HepG2 (cell line): ENCODE data around the gene TMEM107. TPM values are rescaled to one million over a fixed set of nuclear protein-coding genes. Genes with fewer than 3 reads are reported as not detected.

Experiments used
- AGO2 ChIP-seq: fragments of 200-400 bp; formaldehyde crosslinking; optimal IDR thresholded peaks from 2 replicates; pipeline ENCODE3; 2017; ENCODE audit warnings: mild to moderate bottlenecking, low read depth, low read length, moderate library complexity
- CEBPB ChIP-seq: IDR thresholded peaks from 2 replicates; pipeline ENCODE4 v1.6.1; 2011; ENCODE audit warnings: low read depth, low read length, improper control_type of control experiment, borderline replicate concordance
- HOXA9 ChIP-seq: sonication (generic); formaldehyde crosslinking; IDR thresholded peaks from 2 replicates; pipeline ENCODE4 v1.8.1; 2022; ENCODE audit warnings: missing genetic modification reagents, mild to moderate bottlenecking, moderate library complexity, borderline replicate concordance
- MAFF ChIP-seq: IDR thresholded peaks from 2 replicates; pipeline ENCODE4 v1.6.1; 2011; ENCODE audit warnings: low read depth, low read length, improper control_type of control experiment
- RXRB ChIP-seq: IDR thresholded peaks from 2 replicates; pipeline ENCODE4 v1.6.1; 2016; ENCODE audit warnings: borderline replicate concordance, missing genetic modification reagents, missing compliant biosample characterization
- U2AF1 ChIP-seq: fragments of 200-400 bp; formaldehyde crosslinking; optimal IDR thresholded peaks from 2 replicates; pipeline ENCODE3; 2017; ENCODE audit warnings: mild to moderate bottlenecking, low read depth, low read length
- ZFP82 ChIP-seq: sonication (generic); formaldehyde crosslinking; IDR thresholded peaks from 2 replicates; pipeline ENCODE4 v1.5.1; 2020; ENCODE audit warnings: mild to moderate bottlenecking, missing genetic modification reagents, borderline replicate concordance
- ZFP90 ChIP-seq: sonication (generic); formaldehyde crosslinking; IDR thresholded peaks from 2 replicates; pipeline ENCODE4 v1.8.0; 2022; ENCODE audit warnings: missing genetic modification reagents, mild to moderate bottlenecking, inconsistent platforms, borderline replicate concordance
- ZNF264 ChIP-seq: sonication (generic); formaldehyde crosslinking; IDR thresholded peaks from 2 replicates; pipeline ENCODE4 v1.4.0; 2020; ENCODE audit warnings: missing genetic modification reagents
- ZNF354B ChIP-seq: sonication (generic); formaldehyde crosslinking; IDR thresholded peaks from 2 replicates; pipeline ENCODE4 v1.8.0; 2022; ENCODE audit warnings: mild to moderate bottlenecking, missing genetic modification reagents
- ZNF430 ChIP-seq: sonication (generic); formaldehyde crosslinking; IDR thresholded peaks from 2 replicates; pipeline ENCODE4 v1.9.0; 2021; ENCODE audit warnings: mild to moderate bottlenecking, missing genetic modification reagents
- ZNF44 ChIP-seq: sonication (generic); formaldehyde crosslinking; IDR thresholded peaks from 2 replicates; pipeline ENCODE4 v1.5.1; 2020; ENCODE audit warnings: mild to moderate bottlenecking, missing genetic modification reagents
- ZNF451 ChIP-seq: sonication (generic); formaldehyde crosslinking; IDR thresholded peaks from 2 replicates; pipeline ENCODE4 v1.5.0; 2020; ENCODE audit warnings: mild to moderate bottlenecking, missing genetic modification reagents
- ZNF7 ChIP-seq: IDR thresholded peaks from 2 replicates; pipeline ENCODE4 v1.6.1; 2016; ENCODE audit warnings: missing biosample characterization, missing genetic modification reagents
- ZSCAN21 ChIP-seq: sonication (generic); formaldehyde crosslinking; IDR thresholded peaks from 2 replicates; pipeline ENCODE4 v1.8.0; 2022; ENCODE audit warnings: mild to moderate bottlenecking, missing genetic modification reagents, moderate library complexity, borderline replicate concordance
- polyA plus RNA-seq, 8 experiments: library from polyadenylated mRNA; depleted of rRNA in 3 of 8; stranded (reverse) in 7 of 8; unstranded in 1 of 8; fragments of >200 nt; fragmentation: Illumina TruSeq in 4 of 8; extraction: Trizol in 4 of 8; gene quantifications; 2 replicates each; pipeline versions ENCODE4 v1.2.1 to v1.2.3, GENCODE V29; 2011 to 2016; ENCODE audit warnings: low read depth in 4 of 8, missing spikeins in 1 of 8, mixed read lengths in 1 of 8; ENCODE audit not compliant: insufficient read depth in 1 of 8
- total RNA-seq, 5 experiments: library from RNA; depleted of rRNA; stranded (reverse); fragments of >200 nt; fragmentation: Illumina TruSeq; extraction: Trizol; gene quantifications; 2 replicates each; pipeline ENCODE4 v1.2.3, GENCODE V29; 2016; ENCODE audit warnings: low read depth in 1 of 5
- TF ChIP-seq, protein P1 (sequence below): sonication (generic); formaldehyde crosslinking; IDR thresholded peaks from 2 replicates; pipeline ENCODE4 v1.8.1; 2023; ENCODE audit warnings: mild to moderate bottlenecking, missing genetic modification reagents
- TF ChIP-seq, protein P2 (sequence below): IDR thresholded peaks from 2 replicates; pipeline ENCODE4 v1.6.1; 2016; ENCODE audit warnings: missing compliant biosample characterization, missing genetic modification reagents, borderline replicate concordance
- TF ChIP-seq, protein P3 (sequence below): sonication (generic); formaldehyde crosslinking; IDR thresholded peaks from 2 replicates; pipeline ENCODE4 v1.4.0; 2020; ENCODE audit warnings: missing genetic modification reagents
- TF ChIP-seq, protein P4 (sequence below), 2 experiments: sonication (generic) in 1 of 2; formaldehyde crosslinking in 1 of 2; IDR thresholded peaks; 2 replicates each; pipeline versions ENCODE4 v1.4.0 to v1.6.1; 2016 to 2020; ENCODE audit warnings: borderline replicate concordance in 1 of 2, low read depth in 1 of 2, mild to moderate bottlenecking in 1 of 2, missing genetic modification reagents in 1 of 2

TMEM107 gene
- total and polyA plus RNA-seq, 2 of the 13 experiments (the other 11 are each of a cell fraction or from before 2014, with no cell fraction given): 7.2 to 15.3 TPM

DNA sequence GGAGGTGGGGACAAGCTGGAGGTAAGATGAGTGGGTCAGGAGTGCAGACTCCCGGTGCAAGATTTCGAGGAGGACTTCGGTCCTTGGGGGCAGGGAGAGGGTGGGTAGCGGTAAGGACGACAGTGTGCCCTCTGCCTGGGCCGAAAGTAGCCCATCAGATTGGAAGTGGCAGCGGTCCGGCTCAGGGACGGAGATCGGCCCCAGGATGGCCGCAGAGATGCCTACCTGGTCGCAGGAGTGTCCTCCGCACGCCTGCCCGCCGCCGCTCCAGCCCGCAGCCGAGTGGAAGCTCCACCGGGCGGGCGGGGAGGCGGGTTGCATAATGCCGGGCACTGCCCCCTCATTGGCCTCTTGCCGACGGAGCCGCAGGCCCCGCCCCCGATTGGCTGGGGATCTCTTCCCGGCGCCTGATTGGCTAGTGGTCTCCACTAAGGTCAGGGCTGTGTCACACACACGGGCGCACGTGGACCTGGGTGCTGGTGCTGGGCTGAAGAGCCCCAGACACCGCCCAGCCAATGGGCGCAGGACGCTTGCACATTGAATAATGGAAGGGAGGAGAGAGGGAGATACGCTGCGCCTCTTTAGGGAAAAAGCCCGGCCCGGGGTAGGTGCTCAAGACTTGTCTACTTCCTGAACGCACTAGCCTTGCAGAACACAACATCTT lies 23.9 kb downstream of the TMEM107 start, which contains the start of gene PER1 (continued):
- TF ChIP-seq, protein P1, sequence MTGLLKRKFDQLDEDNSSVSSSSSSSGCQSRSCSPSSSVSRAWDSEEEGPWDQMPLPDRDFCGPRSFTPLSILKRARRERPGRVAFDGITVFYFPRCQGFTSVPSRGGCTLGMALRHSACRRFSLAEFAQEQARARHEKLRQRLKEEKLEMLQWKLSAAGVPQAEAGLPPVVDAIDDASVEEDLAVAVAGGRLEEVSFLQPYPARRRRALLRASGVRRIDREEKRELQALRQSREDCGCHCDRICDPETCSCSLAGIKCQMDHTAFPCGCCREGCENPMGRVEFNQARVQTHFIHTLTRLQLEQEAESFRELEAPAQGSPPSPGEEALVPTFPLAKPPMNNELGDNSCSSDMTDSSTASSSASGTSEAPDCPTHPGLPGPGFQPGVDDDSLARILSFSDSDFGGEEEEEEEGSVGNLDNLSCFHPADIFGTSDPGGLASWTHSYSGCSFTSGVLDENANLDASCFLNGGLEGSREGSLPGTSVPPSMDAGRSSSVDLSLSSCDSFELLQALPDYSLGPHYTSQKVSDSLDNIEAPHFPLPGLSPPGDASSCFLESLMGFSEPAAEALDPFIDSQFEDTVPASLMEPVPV: no peak
- TF ChIP-seq ZNF430 (peak; percentile 72; the same call in 1 of the 2 replicates), CEBPB (peak; percentile 87), ZFP90 (CRISPR knock-in tag) (no peak), ZFP82 (CRISPR knock-in tag) (no peak), HOXA9 (no peak), ZSCAN21 (peak; percentile 57; the same call in 1 of the 2 replicates), ZNF44 (no peak), ZNF264 (CRISPR knock-in tag) (0 out of 2 replicates have a peak, but pooled peaks have one; percentile 37), U2AF1 (no peak), AGO2 (peak; percentile 7), MAFF (no peak), ZNF354B (CRISPR knock-in tag) (no peak), ZNF7 (CRISPR knock-in tag) (0 out of 2 replicates have a peak, but pooled peaks have one; percentile 20), RXRB (CRISPR knock-in tag) (peak; percentile 23; the same call in 1 of the 2 replicates), ZNF451 (CRISPR knock-in tag) (0 out of 2 replicates have a peak, but pooled peaks have one; percentile 37)
- TF ChIP-seq, protein P2, sequence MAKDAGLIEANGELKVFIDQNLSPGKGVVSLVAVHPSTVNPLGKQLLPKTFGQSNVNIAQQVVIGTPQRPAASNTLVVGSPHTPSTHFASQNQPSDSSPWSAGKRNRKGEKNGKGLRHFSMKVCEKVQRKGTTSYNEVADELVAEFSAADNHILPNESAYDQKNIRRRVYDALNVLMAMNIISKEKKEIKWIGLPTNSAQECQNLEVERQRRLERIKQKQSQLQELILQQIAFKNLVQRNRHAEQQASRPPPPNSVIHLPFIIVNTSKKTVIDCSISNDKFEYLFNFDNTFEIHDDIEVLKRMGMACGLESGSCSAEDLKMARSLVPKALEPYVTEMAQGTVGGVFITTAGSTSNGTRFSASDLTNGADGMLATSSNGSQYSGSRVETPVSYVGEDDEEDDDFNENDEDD: peak; percentile 43; the same call in 1 of the 2 replicates
- TF ChIP-seq, protein P3, sequence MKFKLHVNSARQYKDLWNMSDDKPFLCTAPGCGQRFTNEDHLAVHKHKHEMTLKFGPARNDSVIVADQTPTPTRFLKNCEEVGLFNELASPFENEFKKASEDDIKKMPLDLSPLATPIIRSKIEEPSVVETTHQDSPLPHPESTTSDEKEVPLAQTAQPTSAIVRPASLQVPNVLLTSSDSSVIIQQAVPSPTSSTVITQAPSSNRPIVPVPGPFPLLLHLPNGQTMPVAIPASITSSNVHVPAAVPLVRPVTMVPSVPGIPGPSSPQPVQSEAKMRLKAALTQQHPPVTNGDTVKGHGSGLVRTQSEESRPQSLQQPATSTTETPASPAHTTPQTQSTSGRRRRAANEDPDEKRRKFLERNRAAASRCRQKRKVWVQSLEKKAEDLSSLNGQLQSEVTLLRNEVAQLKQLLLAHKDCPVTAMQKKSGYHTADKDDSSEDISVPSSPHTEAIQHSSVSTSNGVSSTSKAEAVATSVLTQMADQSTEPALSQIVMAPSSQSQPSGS: peak; percentile 53; the same call in 1 of the 2 replicates
- TF ChIP-seq, protein P4, sequence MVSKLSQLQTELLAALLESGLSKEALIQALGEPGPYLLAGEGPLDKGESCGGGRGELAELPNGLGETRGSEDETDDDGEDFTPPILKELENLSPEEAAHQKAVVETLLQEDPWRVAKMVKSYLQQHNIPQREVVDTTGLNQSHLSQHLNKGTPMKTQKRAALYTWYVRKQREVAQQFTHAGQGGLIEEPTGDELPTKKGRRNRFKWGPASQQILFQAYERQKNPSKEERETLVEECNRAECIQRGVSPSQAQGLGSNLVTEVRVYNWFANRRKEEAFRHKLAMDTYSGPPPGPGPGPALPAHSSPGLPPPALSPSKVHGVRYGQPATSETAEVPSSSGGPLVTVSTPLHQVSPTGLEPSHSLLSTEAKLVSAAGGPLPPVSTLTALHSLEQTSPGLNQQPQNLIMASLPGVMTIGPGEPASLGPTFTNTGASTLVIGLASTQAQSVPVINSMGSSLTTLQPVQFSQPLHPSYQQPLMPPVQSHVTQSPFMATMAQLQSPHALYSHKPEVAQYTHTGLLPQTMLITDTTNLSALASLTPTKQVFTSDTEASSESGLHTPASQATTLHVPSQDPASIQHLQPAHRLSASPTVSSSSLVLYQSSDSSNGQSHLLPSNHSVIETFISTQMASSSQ (IDR thresholded peaks at IDR 0.05; ENCODE audit: low read depth): no peak
- TF ChIP-seq, protein P4 (CRISPR knock-in tag; IDR thresholded peaks at IDR 0.05; ENCODE audit: borderline replicate concordance): peak; percentile 36; the same call in 1 of the 2 replicates
